Epidermal melanocyte (primary cell): ENCODE results near the gene SHB.

Experiments used
- DNase-seq: peaks from one replicate; pipeline ENCODE4 v3.0.0; 2011; ENCODE audit warnings: low spot score; ENCODE audit not compliant: insufficient read length

SHB gene

DNA sequence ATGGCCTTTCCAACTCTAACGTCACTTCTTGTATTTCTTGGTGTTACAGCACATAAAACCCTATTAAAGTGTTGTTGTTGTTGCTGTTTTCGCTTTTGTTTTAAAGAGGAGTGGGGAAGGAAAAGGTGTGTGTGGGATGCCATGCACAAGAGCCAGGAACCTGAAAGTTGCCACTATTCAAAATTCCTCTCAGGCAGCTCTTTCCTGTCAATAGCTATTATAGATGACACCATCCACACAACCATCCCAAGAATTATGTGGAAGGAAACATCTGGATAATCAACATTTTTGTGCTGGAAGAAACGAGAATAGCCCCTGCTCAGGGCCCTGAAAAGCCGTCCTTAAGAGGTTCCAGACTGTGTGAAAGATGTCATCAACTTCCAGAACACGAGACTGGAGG lies 79.3 kb downstream of the SHB start:
- DNase-seq, result no peak

DNA sequence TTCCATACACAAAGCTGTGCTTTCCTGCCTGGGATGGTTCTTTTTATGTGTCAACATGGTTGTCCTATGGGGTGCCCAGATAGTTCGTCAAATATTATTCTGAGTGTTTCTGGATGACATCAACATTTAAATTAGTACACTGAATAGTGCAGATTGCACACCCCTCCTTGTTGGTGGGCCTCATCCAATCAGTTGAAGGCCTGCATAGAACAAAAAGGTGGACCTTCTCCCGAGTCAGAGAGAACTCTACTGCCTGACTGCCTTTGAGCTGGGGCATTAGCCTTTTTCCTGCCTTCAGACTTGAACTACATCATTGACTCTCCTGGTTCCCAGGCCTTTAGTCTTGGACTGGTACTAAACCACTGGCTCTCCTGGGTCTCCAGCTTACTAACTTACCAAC lies 80.4 kb downstream of the SHB start:
- no peak for DNase-seq

DNA sequence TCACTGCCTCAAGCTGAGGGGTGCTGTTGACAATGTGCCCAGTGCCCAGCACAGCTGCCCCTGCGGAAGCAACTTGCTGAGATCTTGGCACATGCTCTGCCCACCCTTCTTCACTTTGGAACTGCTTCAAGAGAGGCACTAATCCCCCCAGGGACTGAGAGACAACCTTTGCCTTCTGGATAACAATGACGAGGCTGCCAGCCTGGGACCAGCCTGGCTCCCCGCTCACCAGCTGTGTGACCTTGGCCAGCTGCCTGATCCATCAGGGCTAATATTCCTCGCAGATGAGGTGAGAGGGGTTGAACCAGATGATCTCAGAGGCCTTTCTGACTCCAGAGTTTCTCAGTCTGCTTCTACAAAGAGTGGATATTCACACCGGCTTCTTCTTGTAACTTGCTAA lies 81.0 kb downstream of the SHB start:
- DNase-seq, result no peak

DNA sequence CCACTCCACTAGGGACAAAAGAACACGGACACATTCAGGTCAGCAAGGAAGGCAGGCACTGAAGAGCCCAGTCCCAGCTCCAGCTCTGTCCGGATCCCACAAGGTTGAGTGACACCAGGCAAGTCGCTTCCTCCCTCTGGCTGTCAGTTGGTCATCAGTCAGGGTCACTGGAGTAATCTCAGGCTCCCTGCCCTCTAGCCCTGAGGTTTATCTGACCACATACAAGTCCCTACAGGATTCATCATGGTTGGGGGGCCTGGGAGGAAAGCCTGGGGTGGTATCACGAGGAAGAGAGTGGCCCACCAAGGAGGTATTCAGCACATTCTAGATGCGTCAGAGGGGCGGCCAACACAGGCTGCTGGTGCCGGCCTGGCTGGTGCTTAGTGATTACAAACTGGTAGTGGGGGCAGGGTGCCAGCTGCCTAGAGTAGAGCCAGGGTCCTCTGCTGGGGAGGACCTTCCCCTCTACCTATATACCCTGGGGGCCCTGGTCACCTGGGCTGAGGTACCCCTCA lies 81.5 kb downstream of the SHB start:
- no peak for DNase-seq

DNA sequence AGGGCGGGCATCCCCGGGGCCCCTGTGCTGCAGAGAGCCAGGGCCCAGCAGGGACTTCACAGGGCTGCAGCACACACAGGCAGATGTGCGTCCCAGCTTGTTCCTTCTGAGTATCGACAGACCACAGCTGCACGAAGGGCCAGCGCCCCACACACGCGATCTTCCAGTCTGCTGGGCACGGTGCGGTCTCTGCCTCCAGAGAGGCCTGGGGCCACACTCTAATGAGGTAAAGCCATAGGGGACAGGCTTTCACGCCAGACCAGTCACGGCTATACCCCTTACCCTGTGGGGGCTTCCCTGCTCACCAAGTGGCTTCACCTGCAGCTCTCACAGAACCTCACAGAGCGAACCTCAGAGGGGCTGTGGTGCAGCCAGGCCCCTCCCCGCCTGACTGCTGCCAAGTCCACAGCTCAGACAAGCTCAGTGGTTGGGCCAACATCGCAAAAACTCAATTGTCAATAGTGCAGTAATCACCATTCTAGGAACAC lies 82.2 kb downstream of the SHB start:
- no peak for DNase-seq

DNA sequence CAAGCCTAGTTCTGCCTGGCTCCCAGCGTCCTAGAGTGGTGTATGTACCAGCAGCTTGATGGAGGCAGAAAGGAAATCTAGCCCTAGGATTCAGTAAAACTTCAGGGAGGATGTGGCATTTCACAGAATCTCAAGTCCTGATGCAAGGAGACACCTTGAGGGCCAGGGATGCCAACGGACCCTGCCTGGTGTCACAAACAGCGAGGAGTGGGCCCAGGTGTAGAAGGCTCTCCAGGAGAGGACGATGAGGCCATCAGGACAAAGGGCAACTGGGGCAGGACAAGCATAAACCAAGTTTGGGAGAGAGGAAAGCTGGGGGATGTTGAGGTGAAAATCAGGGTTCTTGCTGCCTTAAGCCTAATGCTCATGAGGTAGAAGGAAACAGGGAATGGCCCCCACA lies 83.0 kb downstream of the SHB start:
- DNase-seq, result no peak

DNA sequence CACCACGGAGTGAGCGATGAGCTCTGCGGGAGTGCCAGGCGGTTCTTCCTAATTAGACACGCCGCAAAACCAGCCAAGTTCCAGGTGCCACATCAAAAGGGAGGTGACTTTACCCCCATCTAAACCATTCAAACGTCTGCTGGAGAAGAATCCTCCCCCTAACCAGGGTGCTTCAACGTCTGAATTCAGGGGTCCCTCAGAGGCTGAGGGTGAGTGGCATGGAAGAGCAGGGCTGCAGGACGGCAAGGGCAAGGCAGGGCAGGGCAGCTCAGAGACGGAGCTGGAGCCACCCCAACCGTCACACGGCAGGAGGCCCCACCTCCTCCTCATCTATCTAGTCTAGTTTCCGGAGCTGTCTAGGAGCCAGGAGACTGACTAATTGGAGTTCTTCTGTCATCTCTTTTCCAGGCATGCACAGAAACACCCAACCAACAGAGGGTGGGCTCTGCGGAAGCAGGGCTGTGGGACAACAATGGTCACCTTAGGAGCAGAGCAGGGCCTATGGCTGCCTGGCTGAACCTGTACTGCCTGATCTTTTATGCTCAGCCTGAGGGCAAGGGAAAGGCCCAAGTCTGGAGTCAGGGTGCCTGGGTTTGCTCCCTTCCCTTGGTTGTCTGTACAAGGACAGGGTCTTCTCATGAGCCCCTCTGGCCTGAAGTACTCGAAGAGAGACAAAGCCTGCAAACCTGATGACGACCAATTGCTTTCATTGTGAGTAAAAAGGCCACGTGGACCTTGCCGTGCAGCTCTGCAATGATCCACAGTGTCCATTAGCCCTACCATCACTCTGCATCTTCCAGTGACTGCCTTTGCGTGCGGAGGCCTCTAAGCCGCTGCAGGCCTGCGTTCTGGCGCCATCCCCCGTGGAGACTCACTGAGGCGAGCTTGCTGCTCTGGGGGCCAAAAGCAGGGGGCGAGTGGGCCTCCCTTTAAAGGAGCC lies 84.1 kb downstream of the SHB start:
- DNase-seq, result no peak

DNA sequence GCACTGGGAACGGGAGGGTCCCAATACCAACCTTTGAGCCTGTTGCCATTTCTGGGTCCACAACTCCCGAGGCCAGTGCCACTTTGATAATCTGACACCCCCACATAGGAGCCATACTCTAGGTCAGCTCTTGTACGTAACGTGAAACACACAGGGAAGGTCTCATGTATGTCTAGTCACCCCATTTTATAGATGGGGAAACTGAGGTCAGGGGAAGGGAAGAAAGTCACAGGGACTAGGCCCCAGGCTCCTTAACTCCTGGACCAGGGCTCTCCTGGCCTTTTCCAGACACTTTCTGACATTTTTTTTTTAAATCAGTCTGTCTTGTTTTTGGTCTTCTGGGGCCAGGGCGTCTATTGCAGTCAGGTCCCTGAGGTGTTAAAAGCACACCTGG lies 84.8 kb downstream of the SHB start:
- no peak for DNase-seq

DNA sequence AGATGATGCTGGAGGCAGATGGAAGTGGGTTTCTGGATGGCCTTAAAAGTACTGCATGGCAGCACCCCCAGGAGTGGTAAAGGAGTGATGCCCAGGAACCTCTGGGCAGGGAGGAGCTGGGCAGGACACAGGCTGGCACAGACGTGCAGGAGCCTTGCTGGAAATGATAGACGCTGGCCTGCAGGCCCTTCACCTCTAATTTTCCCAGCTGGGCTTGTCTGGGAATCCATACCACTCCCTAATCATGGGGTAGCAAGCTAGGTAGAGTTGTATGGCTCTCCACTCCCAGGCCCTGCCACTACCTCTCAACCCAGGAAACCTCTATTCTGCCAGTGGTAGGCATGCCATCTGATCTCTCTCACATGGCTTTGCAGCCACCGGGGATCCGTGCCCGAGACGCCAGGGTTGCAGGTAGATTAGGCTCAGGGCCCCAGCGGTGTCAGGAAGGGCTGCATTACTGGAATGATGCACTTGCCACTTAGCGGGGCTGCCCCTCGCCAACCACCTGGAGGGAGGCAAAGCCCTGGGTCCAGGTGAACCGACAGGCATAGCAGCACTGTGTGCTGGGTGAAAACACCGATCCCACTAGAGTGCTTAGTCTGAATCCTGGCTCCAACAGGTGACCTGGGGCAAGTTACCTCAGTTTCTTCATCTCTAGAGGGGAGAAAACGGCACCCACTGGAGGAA lies 85.5 kb downstream of the SHB start:
- DNase-seq, result no peak

DNA sequence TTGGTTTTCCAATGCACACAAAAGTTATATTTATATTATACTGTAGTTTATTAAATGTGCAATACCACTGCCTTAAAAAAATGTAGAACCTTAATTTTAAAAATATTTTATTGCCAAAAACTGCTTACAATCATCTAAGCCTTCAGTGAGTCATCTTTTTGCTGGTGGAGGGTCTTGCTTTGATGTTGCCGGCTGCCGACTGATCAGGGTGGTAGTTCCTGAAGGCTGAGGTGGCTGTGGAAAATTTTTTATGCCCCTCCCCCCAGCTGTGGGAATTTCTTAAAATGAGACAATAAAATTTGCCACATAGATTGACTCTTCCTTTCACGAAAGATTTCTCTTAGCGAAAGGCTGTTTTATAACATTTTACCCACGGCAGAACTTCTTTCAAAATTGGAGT lies 89.2 kb downstream of the SHB start:
- no peak for DNase-seq

DNA sequence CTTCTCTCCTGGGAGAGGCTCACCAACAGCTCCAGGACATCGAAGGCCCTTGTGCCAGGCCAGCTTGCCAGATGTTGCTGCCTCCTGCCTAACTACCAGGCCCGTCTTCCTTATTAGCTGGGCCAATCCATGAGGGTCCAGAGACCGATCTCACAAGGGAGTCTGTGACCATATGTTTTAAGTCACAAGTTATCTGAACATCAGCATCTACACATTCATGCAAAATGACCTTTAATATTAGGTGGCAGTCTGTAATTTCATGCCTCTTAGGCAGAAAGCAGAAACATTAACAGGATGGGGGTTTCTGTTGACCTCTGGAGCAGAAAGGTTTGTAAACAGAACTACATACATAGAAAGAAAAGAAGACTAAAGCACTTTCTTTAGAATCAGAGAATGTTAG lies 90.0 kb downstream of the SHB start:
- DNase-seq, result no peak

DNA sequence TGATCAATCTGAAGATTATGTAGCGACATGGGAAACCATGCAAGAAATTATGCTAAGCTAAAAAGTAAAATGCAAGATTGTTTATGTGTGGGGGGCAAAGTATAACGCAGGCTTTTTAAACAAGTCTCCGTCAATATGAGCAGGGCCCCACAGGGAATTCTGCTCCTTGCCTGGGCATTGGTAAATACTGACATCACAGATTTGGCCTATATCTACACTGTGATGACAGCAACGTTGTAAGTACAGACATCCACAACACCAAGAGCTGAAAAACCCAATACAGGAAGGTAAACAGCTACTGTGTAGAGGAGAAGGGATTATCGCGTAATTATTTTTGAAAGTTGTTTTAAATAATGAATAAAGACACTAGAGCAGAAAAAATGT lies 90.6 kb downstream of the SHB start:
- no peak for DNase-seq

DNA sequence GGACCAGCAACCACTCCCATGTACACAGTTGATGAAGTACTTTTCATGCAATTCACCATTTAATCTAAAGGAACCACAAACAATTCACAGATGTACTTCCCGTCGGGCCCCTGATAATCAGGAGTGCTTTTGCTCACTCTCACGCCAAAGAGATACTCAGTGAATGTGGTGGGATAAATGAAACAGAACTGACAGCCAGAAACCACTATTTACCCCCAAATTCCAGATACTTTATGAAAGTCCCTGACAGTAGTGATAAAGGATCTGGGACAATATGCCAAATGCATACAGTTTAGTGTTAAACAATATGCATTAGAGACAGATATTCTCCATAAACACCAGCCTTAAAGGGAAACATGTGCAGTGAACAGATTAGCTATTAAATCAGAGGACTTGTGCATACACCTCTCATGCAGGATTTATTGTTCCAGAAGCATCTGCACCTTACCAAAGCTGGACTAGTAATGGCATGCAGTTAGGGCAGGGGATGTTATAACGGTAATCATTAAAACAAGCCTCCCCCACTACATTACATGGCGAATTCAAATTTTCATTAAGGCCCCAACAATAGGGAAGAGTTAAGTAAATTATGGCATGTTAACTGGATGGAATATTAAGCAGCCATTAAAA lies 91.1 kb downstream of the SHB start:
- DNase-seq, result no peak

DNA sequence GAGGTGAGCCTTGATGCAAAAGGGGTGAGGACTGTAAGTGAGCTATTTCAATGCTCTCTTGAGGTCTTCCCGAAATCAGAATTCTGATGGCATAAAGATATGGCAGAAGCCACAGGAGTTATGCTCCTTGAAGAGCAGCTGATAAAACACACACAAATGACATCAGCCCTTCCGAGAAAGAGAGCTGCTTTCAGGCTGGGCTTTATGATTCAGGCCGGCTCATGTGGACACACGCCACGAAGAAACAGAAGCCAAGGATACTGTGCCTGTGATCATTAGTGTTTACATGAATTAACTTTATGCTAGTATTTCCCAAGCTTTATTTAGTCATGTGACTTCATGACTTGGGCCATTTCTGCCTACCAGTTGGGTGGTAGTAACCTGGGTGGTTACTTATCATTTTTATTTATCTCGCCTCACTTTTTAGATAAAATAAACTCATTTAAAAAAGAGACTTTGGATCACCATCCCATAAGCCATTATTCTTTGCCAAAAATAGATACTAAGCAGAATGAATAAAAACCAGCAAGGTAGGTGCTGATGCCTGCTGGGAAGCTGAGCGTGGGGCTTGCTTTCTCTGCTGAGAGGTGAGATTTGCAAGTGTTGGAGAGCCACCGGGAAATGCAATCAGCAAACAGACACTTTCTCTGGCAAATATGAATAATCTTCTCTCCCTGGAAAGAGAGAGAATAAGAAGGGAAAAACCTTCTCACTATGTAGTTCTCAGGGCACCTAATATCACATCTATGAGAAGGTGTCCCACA lies 92.1 kb downstream of the SHB start:
- DNase-seq, result no peak

DNA sequence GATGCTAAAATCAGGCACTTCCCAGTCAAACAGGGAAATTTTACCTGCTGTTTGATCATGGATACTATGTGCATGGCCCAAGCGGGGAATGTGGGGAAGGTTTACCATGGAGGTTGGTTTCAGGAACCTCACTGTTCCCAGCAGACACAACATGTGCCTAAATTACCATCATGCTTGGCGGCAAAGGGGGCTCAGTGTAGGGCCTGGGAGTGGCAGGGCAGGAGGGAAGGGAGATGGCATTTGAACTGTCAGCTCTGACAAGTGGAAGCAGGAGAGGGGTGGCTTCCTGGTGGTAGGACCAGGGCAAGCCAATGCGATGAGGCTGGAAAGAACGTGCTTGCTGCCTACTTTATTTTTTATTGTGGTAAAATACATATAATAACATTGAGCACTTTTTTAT lies 93.4 kb downstream of the SHB start:
- no peak for DNase-seq

DNA sequence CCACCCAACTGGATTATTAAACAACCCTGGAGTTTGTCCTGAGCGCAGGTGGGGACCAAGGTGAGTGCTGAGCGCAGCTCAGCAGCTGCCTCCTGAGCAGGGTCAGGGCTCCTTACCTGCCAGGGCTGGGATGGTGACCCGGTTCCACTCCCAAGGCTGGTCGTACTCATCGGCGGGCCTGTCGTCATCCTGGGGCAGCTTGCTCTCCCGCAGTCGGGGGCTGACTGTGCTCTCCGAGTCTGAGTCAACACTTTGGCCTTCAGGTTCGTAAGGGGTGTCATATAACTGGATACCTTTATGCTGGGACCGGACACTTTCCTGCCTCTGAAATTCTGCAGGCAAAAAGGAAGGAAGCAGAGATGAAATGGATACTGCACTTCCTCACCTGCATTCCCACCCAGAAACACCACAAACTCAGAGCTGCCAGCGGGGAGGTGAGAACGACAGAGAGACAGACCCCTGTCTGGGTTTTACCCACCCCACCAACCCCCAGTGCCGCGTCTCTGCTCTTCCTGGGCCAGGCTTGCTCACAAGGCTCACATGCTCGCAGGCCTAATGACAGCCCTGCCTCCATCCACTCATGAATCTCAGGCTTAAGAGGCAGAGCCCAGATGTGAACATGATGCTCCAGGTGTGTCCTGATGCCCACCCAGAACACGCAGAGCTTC lies 94.4 kb downstream of the SHB start:
- DNase-seq, result no peak

DNA sequence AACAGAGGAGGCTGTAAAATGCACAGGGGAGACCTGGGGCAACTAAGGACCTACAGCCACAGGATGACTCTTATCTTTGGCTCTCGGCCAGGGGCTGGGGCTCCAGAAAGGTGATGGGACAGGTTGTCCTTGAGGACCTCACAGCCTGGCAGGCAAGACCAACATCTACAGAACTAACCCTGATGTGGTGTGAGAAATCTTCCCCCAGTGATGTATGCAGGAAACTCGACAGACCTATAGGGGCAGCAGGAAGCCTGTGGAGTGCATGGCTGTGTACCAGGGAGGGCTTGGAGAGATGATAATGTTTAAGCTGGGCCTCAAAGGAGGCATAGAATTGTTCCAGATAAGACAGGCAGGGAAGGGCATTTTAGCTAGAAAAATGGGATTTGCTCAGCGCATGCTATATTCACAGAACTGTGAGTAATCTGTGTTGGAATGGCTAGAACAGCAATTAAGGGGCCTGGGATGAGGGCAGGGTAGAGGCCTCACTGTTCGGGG lies 96.6 kb downstream of the SHB start:
- DNase-seq, result no peak

DNA sequence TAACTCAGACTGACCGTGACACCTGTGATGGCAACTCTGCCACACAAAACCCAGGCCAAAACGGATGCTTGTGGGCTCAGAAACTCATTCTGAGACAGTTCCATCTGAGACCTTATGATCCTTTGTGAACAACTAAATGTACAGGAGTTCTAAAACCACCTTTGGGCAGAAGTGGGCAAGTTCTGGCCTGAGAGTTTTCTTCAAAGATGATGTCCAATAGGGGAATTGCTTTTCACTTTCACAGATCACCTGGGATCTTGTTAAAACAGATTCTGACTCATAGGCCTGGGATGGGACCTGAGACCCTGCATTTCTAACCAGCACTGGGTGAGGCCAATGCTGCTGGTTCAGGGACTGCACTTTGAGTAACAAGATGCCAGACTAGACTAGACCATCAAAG lies 97.3 kb downstream of the SHB start:
- no peak for DNase-seq

DNA sequence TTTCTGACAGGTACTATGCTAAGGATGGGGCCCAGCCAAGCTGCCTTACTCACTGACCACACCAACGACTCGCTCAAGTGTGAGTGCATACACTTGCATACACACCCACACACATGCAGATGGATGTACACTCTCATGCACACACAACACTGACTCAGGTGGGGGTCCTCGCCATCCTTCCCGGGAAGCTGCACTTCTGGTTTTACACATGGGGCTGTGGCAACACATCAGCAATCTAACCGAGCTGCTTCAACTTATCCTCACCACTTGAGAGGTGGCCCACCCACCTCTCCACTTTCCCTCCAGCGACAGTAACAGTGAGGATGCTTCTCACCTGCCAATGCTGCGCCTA lies 97.9 kb downstream of the SHB start:
- DNase-seq, result no peak

DNA sequence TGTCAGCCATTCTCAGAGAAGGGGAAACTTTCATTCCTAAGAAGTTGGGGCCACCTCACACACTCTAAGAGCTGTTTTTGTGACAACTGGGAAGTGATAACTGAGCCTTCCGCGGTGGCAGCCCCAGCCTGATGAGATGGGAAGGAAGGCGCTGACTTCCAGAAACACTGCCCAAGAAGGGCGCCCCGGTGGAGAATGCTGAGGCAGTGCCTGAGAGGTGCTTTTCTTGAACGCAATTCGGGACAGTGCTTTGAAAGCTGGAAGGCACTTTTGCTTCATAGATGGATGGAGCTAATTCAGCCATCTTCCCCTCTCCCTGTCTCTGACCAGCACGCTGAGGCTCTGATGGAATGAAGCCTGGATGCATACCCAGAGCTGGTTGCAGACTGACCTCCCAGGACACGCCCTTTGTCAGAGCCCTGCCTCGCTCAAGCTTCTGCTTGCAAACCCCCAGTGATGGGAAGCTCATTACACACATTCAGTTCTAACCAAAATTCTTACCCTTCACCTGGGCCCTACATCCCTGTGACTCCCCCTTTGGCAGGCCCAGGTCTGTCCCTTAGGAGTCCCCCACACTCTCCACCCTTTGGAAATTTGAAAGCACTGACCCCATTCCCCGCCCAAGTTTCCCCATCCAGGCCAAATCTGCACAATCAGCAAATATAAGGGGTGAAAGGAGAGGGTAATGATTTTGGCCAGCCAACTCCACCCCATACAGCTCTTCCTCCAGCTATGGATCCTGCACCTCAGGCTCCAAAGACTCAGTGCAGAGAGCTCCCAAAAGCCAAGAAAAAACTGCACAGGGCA lies 98.5 kb downstream of the SHB start:
- no peak for DNase-seq
